ENCODE data around the gene LRRN4CL.

DNA sequence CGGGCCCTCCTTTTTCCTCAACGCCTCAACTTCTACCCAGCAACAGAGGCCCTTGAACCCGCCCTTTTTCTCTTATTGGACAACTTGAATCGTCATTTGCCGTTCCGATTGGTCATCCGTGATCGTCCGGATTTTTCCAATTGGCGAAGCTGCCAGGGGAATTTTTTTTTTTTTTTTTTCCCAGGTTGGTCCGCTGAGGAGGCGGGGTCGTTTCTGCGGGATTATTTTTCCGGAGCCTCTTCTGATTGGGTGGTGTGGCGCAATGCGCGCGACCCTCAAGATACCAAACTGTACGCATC lies 38.5 kb upstream of the LRRN4CL start:
- TF ChIP-seq, protein P1, sequence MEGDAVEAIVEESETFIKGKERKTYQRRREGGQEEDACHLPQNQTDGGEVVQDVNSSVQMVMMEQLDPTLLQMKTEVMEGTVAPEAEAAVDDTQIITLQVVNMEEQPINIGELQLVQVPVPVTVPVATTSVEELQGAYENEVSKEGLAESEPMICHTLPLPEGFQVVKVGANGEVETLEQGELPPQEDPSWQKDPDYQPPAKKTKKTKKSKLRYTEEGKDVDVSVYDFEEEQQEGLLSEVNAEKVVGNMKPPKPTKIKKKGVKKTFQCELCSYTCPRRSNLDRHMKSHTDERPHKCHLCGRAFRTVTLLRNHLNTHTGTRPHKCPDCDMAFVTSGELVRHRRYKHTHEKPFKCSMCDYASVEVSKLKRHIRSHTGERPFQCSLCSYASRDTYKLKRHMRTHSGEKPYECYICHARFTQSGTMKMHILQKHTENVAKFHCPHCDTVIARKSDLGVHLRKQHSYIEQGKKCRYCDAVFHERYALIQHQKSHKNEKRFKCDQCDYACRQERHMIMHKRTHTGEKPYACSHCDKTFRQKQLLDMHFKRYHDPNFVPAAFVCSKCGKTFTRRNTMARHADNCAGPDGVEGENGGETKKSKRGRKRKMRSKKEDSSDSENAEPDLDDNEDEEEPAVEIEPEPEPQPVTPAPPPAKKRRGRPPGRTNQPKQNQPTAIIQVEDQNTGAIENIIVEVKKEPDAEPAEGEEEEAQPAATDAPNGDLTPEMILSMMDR (IDR thresholded peaks at IDR 0.05) = no peak
- TF ChIP-seq EZH2phosphoT487 (IDR thresholded peaks at IDR 0.05) (no peak), EZH2 (IDR thresholded peaks at IDR 0.05) (no peak)

Measured in neural progenitor cell (in vitro differentiated cells).